HUES64 (cell line): ENCODE measurements around the gene DNAJC5G.

ENCODE experiments used
- H3K27ac ChIP-seq: 2 replicates; pipeline ENCODE4 v1.7.0; 2013; ENCODE audit warnings: low read depth, low read length, inconsistent platforms
- H3K27me3 ChIP-seq: 2 replicates; pipeline ENCODE4 v1.6.1; 2013; ENCODE audit warnings: mild to moderate bottlenecking, low read length; ENCODE audit not compliant: insufficient read depth
- H3K36me3 ChIP-seq: 2 replicates; pipeline ENCODE4 v1.6.1; 2013; ENCODE audit warnings: mild to moderate bottlenecking, low read length; ENCODE audit not compliant: insufficient read depth
- H3K4me1 ChIP-seq: 2 replicates; pipeline ENCODE4 v1.6.1; 2013; ENCODE audit warnings: mild to moderate bottlenecking, low read length, moderate library complexity; ENCODE audit not compliant: insufficient read depth
- H3K4me3 ChIP-seq: 2 replicates; pipeline ENCODE4 v1.5.1; 2013; ENCODE audit warnings: mild to moderate bottlenecking, low read length, moderate library complexity
- H3K9ac ChIP-seq: 2 replicates; pipeline ENCODE4 v1.6.1; 2013; ENCODE audit warnings: mild to moderate bottlenecking, low read depth, low read length
- H3K9me3 ChIP-seq: 2 replicates; pipeline ENCODE4 v1.6.1; 2013; ENCODE audit warnings: low read depth, low read length; ENCODE audit not compliant: insufficient read depth
- WGBS: fragments of 150-250, 120-280 bp; methylation state at CpG from one replicate; pipeline ENCODE4 v1.1.7; 2013; ENCODE audit warnings: missing lambda C conversion rate; 5-methylcytosine and 5-hydroxymethylcytosine counted together

The DNAJC5G gene

GRCh38 chr2:27323596-27324285, 48.5 kb downstream of the DNAJC5G start:
- H3K4me1 ChIP-seq: peaks cover 13% of the 10 kb centered on the region; the same call in 1 of the 2 replicates
- no peaks in the 10 kb centered on the region for H3K9me3 ChIP-seq
- peak overlapping the region; percentile 99 for H3K9ac ChIP-seq
- peak overlapping the region; percentile 85 for H3K4me3 ChIP-seq
- H3K27me3 ChIP-seq: no peaks in the 10 kb centered on the region
- peaks cover 32% of the 10 kb centered on the region for H3K36me3 ChIP-seq
- H3K27ac ChIP-seq: peak overlapping the region; percentile 88
- WGBS: 45% methylated on average over 5 of the region's 5 CpGs

- Histone ChIP-seq H3K9ac (no peak overlapping the region), H3K4me3 (no peak overlapping the region), H3K4me1 (peaks cover 13% of the 10 kb centered on the region; the same call in 1 of the 2 replicates), H3K9me3 (no peaks in the 10 kb centered on the region), H3K27ac (no peak overlapping the region), H3K27me3 (no peaks in the 10 kb centered on the region), H3K36me3 (peaks cover 42% of the 10 kb centered on the region)
- WGBS: 97% methylated on average over 5 of the region's 5 CpGs
Observed at GRCh38 chr2:27324720-27325119, 49.5 kb downstream of the DNAJC5G start.
